Measurements from ENCODE around the gene TMPO.
"Not testable (repeated sequence)": the region's sequence is repeated elsewhere in the genome, so short reads cannot be mapped to it uniquely, and the experiment has no call there.

Gene TMPO

GRCh38 chr12:98511806-98512205 is 3.6 kb upstream of the TMPO start:
- DNase-seq = not testable (repeated sequence)

DNA sequence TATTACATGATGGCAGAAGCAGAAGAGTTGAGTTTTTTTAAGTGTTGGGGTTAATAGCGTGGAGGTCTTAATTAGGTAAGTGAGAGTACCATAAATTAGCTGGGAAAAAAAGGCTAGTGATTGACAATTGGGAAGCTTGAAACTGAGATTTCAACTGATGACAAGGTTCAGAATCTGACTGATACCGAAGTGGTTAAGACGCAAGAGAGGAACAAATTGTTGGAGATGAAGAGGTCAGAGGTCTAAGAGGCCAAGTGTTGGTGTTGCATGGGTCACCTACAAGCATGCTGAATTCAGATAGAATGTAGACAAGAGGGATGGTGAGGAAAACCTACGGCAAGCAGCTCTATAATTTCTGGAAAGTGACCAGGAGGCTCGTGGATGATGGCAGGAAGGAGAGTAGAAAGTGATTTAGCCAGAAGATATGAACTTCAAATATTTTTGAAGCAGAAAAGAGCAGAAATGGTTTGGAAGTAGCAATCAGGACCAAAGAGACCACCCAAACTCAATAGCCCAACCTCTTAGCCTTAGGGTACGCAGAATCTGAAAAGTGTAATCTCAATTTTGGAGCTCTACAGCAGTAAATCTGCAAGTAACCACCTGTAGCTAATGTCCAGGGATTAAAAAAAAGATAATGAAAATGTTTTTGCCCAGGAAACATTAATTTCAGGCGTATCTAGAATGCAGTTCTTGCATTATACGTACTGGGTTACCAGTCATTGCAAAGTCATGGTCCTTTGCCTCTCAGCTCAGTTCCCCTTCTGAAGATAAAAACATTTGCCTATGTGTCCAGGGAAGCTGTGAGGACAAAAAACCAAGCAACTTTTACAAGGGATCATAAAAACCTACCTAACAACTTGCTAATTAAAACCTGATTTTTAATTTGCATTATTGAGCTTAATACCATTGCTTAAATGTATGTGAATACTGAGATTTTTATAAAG is 1.7 kb upstream of the TMPO start:
- no peak for DNase-seq

DNA sequence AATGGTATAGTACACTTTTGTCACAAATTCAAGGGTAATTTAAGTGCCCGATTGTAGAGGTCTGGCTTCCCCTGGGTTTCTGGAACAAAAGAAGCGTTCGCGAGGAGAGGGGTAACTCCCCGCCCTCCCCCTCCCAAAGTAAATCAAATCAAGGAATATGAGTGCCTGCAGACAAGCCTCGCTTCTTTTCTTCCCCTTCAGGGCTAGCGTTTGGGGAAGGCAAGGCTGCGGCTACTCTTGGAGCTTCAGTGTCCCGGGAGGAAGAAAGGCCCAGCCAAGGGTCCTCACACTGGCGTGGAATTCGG is 456 bp upstream of the TMPO start:
- DNase-seq = no peak

DNA sequence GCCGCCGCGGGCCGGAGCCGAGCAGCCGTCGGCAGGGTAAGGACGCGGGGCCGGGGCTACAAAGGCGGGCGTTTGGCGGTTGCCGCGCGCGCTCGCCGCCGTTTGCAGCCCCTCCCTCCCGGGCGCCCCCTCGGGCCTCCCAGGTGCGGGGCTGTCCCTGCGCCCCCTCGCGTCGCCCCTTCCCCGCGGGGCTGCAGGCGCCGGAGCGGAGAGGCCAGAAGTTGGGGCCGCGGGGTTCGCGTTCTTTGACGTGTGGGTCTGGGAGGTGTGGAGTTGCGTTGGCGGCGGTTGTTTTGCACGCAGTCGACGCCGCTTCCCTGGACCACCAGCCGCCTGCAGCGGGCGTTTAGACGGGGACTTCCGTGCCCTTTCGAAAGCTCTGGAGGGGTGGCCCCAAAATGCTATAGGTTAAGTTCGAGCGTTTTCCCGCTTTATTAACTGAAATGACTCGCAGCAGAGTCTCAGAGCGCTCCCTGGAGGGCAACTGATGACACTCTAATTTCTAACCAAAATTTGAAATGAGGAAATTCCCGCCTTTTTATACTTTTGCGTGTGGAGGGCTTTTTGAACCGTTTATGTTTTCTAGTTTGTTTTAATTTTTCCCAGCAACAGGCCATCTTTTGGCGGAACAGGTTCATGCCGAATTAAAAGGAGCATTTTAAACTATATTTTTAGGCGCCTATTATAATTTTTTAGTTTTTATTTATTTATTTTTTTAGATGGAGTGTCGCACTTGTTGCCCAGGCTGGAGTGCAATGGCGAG is 902 bp downstream of the TMPO start:
- peak; percentile 90 to 92 for DNase-seq

- no peak for DNase-seq
Observed at GRCh38 chr12:98519257-98519907, 4.0 kb downstream of the TMPO start.

DNA sequence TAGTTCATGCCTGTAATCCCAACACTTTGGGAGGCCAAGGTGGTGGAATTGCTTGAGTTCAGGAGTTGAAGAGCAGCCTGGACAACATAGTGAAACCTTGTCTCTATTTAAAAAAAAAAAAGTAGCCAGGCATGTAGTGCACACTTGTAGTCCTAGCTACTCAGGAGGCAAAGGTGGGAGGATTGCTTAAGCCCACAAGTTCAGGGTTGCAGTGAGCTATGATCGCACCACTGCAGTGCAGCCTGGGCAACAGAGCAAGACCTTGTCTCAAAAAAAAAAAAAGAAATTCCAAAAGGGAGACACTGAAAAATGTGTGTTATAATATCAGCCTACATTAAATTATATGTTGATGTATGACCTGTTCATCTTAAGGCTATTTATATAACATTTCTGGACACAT is 14.7 kb downstream of the TMPO start:
- no peak for DNase-seq

DNA sequence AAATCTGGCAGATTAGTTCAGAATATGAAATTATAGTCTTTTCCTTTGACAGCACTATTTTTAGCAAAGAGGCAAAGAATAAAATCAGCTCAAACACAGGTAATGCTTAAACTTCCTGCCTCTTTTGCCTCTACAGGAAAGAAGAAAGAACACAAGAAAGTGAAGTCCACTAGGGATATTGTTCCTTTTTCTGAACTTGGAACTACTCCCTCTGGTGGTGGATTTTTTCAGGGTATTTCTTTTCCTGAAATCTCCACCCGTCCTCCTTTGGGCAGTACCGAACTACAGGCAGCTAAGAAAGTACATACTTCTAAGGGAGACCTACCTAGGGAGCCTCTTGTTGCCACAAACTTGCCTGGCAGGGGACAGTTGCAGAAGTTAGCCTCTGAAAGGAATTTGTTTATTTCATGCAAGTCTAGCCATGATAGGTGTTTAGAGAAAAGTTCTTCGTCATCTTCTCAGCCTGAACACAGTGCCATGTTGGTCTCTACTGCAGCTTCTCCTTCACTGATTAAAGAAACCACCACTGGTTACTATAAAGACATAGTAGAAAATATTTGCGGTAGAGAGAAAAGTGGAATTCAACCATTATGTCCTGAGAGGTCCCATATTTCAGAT is 17.4 kb downstream of the TMPO start:
- DNase-seq = peak in 1 of 2 donors; percentile 68

GRCh38 chr12:98533723-98534251 is 18.4 kb downstream of the TMPO start:
- DNase-seq = no peak

DNA sequence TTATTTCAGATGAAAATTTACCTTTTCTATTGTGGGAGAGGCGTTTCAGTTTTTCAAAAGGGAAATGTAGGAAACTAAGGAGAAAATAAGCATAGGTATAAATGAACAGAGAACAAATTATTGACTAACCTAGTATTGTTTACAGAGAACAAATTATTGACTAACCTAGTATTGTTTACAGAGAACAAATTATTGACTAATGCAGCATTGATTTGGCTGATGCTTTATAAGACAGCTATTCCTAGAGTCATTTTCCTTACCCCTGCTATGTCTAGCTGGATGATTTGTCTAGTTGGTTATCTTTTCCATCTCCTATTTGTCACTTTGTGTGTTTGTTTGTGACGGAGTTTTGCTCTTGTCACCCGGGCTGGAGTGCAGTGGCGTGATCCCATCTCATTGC is 22.6 kb downstream of the TMPO start:
- DNase-seq = no peak

- no peak for DNase-seq
Observed at GRCh38 chr12:98543701-98544100, 28.3 kb downstream of the TMPO start.

GRCh38 chr12:98544751-98545150 is 29.4 kb downstream of the TMPO start:
- no peak for DNase-seq

- DNase-seq = no peak
Observed at GRCh38 chr12:98549371-98550110, 34.2 kb downstream of the TMPO start.

- DNase-seq = no peak
Observed at GRCh38 chr12:98551787-98552186, 36.4 kb downstream of the TMPO start.

DNA sequence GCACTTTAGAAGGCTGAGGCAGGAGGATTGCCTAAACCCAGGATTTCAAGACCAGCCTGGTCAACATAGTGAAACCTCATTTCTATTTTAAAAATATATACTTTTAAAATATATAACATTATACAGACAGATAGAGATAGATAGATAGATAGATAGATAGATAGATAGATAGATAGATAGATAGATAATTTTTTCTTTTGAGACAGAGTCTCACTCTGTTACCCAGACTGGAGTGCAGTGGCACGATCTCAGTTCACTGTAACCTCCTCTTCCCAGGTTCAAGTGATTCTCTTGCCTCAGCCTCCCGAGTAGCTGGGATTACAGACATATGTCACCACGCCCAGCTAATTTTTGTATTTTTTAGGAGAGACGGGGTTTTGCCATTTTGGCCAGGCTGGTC is 42.7 kb downstream of the TMPO start:
- DNase-seq = not testable (repeated sequence)

GRCh38 chr12:98559666-98560065 is 44.3 kb downstream of the TMPO start:
- no peak for DNase-seq

DNA sequence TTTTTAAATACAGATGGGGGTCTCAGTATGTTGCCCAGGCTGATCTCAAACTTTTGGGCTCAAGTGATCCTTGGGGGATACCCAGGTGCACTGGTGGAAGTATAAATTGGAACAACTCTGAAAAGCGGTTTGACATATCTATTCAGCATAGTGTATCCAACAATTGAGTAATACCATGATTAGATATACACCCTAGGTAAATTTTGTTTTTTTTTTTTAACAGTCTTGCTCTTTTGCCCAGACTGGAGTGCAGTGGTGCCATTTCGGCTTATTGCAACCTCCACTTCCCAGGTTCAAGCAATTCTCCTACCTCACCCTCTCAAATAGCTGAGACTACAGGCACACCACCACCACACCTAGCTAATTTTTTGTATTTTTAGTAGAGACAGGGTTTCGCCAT is 46.5 kb downstream of the TMPO start:
- DNase-seq = no peak

- DNase-seq = no peak
Observed at GRCh38 chr12:98572010-98572409, 56.6 kb downstream of the TMPO start.

GRCh38 chr12:98574110-98574509 is 58.7 kb downstream of the TMPO start:
- no peak for DNase-seq

DNA sequence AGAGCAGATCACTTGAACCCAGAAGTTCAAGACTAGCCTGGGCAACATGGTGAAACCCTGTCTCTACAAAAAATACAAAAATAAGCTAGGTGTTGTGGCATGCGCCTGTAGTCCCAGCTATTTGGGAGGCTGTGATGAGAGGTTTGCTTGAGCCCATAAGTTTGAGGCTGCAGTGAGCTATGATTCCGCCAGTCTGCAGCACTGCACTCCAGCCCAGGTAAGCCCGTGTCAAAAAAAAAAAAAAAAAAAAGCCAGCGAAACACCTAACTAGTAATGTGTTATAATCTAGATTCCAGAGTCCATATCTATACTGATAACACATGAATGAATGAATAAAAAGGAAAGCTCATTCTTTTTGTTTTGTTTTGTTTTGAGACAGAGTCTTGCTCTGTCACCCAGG is 59.6 kb downstream of the TMPO start:
- DNase-seq = no peak

- not testable (repeated sequence) for DNase-seq
Observed at GRCh38 chr12:98576795-98577194, 61.4 kb downstream of the TMPO start.

DNA sequence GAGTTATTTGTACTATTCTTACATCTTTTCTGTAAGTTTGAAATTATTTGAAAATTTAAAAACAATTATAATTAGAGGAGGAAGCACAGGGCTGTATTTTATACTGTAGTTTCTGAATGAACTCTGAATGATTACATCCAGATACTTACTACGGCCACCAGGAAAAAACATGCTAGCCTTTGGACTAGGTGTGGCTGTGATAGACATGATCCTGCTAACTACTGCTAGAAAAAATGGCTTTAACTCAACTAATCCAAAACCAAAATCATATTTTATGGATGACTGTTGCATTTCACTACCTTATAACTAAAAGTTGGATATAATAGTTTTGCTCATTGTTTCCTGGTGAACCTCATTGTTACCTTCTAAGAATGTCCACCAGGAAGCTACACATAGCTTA is 63.0 kb downstream of the TMPO start:
- DNase-seq = no peak

DNA sequence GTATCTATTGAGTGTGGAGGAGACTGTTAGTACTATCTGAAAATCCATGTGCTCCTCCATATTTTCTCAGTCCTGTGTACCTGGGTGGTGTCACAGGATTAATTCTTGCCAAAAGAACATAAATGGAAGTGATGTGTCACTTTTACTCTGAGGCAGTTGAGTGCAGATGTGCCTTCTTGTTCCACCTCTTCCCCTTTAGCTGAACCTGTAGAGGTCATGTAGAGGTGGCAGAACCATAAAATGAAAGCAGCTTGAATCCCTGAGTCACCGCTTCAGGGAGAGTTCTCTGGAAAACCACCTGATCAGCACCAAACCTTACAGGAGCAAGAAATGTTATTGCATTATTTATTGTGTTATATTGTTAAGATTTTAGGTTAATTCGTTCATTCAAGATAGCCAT is 63.4 kb downstream of the TMPO start:
- DNase-seq = no peak
